ENCODE data around the gene SLC6A7.

GRCh38 chr5:150243590-150243989, 53.7 kb downstream of the SLC6A7 start:
- TF ChIP-seq EP300 (IDR thresholded peaks at IDR 0.05; ENCODE audit: borderline replicate concordance in 1 of 2, low read depth in 1 of 2, low read length in 1 of 2) (no peak), CTCF (IDR thresholded peaks at IDR 0.05) (no peak), ZBTB33 (IDR thresholded peaks at IDR 0.05; ENCODE audit: borderline replicate concordance, low read depth) (no peak), MAX (IDR thresholded peaks at IDR 0.05; ENCODE audit: low read depth) (no peak), RFX5 (IDR thresholded peaks at IDR 0.05; ENCODE audit: low read length) (no peak), JUND (IDR thresholded peaks at IDR 0.05) (no peak), TAF1 (IDR thresholded peaks at IDR 0.05; ENCODE audit: borderline replicate concordance, low read depth, low read length) (no peak), EZH2phosphoT487 (IDR thresholded peaks at IDR 0.05; ENCODE audit: borderline replicate concordance, low read depth) (no peak), POLR2AphosphoS5 (IDR thresholded peaks at IDR 0.05; ENCODE audit: low read depth, low read length) (no peak), PBX3 (IDR thresholded peaks at IDR 0.05) (no peak), USF2 (IDR thresholded peaks at IDR 0.05; ENCODE audit: borderline replicate concordance, low read depth, low read length) (no peak), GABPA (IDR thresholded peaks at IDR 0.05; ENCODE audit: low read depth) (no peak), FOXM1 (IDR thresholded peaks at IDR 0.05; ENCODE audit: low read depth) (no peak), TCF12 (IDR thresholded peaks at IDR 0.05) (no peak)
